ENCODE measurements around the gene TMEM101.
"Not testable (repeated sequence)": the region's sequence is repeated elsewhere in the genome, so short reads cannot be mapped to it uniquely, and the experiment has no call there.

The TMEM101 gene

DNA sequence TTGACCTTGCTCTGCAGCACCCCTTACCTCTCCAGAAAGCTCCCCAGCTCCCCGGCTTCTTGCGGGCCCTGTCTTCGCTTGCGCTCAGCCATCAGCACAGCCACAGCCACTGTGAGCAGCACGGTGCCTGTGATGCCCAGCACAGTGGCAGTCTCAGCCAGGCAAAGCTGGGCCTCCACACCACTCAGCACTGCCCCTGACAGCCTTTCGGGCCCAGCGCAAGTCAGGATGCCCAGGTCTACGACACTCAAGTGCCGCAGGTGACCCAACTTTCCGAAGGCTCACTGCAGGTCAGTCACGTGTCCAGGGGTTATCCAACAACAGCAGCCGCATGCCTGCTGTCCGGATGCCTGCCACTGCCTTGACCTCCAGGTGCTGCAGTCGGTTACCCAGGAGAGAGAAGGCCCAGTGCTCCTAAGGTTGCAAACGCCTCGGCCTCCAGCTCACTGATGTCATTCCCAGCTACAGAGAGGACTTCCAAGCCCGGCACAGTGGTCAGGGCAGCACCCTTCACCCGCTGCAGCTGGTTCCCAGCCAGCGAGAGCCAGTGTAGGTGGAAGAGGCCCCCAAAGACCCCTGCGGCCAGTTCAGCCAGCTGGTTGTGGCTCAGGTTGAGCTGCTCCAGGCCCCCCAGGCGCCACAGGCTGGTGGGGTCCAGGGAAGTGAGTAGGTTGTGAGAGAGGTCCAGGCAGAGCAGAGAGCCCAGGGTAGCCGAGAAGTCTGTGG is 8.9 kb upstream of the TMEM101 start:
- no peak for DNase-seq

DNA sequence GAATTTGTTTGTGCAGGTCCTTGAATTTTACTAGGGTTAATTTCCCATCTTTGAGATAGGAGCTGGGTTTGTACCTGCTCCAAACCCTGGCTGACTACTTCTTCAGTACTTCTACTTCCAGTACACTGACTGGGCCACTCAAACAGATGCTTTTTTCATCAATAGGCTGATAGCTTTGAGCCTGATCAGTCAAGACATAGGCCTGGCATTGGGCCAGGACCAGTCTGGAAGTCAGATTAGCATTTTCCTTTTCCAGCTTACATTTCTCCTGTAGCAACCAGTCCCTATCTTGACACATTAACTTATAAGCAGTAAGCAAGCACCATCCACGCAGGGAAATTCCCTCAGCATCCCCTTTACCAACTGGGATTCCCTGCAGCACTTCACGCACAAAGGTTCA is 7.5 kb upstream of the TMEM101 start:
- no peak for DNase-seq

DNA sequence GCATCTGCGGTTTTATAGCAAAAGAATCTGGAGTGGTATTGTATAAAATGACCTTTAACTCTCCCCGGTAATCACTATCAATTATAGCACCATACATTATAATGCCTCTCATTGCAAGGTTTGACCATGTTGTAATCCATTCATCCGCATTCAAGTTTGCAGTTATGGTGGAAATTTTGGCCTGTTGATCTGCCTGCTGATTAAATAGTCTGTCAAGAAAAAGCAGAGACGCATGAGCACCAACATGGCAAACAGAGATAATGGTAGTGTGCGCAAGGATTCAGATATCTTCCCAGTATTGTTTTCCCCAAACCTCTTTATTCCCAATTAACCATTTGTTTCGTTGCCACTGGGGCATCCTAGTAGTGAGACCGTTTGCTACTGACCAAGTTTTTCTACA is 6.5 kb upstream of the TMEM101 start:
- not testable (repeated sequence) for DNase-seq

DNA sequence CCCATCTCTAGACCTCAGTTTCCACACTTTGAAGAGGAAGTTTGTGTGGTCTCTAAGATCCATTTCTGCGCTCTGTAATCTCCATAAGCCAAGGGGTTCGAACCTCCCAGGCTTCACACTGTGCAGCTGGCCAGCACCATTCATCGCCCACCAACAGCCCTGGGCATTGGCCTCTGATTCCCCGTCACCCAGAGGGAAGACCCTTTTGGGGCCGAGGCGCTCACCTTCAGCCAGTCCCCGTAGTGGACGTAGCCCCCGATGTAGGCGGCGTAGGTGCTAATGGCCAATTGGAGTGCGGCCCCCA is 678 bp downstream of the TMEM101 start:
- DNase-seq = no peak

- no peak for DNase-seq
Observed at GRCh38 chr17:44012874-44013273, 1.9 kb downstream of the TMEM101 start.

GRCh38 chr17:44012391-44012790 is 2.4 kb downstream of the TMEM101 start:
- DNase-seq = no peak

- no peak for DNase-seq
Observed at GRCh38 chr17:44011876-44012275, 2.9 kb downstream of the TMEM101 start.

DNA sequence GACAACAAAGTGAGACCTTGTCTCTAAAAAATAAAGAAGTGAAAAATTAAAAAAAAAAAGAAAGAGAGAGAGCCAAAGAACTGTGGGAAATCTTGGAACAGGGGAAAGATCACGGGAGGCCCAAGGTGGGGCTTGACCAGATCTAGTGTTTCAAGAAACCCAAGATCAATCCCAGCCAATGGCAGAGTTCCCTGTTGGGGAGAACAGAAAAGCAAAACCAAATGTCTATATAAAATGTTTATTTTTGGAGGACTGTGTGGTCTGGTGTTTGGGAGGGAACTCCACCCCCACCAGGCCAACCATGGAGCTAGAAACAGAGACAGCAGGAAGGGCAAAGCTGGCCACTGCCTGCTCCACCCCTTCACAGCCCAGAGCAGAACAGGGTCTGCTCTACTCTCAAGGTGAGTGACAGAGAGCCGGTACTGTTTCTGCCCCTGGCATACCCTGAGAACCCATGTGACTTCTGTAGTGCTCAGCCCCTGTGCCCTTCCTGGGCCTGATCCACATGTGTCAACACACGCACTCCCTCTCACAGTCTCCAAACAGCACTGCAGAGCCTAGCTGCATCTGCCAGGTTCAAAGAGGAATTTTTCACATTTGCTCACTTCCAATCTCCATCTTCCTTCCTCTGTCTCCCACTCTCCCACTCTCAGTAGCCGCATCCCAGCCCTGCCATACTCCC is 3.7 kb downstream of the TMEM101 start:
- DNase-seq = no peak

- no peak for DNase-seq
Observed at GRCh38 chr17:44008205-44008909, 6.4 kb downstream of the TMEM101 start.

GRCh38 chr17:44007346-44008204 is 7.2 kb downstream of the TMEM101 start:
- DNase-seq = no peak

DNA sequence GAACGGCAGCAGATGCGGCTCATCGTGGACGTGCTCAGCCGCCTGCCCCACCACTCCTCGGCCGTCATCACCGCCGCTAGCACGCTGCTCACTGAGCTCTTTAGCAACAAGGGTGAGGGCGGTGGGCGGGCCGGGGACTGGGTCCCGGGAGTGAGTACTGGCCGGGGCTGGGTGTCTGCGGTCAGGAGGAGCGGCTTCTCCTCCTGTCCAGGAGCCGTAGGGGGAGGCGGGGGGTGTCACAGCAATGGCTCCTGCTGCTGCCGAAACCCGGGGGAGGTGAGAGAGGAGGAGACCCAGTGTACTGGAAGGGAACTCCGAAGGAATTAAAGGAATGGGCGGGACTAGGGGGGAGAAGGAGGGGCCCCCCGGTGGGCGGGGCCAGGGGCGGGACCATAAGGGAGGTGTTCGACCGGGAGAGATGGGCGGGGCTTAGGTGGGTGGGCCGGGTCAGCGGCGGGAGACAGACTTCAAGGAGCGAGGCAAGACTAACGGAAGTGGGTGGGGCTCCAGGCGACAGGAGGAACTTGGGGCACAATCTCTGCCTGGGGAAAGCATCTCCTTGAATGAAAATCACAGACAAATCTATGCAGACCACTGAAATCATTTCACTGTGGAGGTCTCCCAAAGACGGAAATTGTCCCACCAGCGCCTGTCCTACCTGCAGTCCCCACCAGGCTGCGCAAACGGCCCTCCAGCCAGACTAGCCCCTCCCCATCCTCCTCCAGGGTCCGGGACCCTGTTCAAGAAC is 8.0 kb downstream of the TMEM101 start:
- peak; percentile 96 for DNase-seq

- DNase-seq = peak in 1 of 2 experiments; percentile 25
Observed at GRCh38 chr17:44006272-44006597, 8.5 kb downstream of the TMEM101 start.

DNA sequence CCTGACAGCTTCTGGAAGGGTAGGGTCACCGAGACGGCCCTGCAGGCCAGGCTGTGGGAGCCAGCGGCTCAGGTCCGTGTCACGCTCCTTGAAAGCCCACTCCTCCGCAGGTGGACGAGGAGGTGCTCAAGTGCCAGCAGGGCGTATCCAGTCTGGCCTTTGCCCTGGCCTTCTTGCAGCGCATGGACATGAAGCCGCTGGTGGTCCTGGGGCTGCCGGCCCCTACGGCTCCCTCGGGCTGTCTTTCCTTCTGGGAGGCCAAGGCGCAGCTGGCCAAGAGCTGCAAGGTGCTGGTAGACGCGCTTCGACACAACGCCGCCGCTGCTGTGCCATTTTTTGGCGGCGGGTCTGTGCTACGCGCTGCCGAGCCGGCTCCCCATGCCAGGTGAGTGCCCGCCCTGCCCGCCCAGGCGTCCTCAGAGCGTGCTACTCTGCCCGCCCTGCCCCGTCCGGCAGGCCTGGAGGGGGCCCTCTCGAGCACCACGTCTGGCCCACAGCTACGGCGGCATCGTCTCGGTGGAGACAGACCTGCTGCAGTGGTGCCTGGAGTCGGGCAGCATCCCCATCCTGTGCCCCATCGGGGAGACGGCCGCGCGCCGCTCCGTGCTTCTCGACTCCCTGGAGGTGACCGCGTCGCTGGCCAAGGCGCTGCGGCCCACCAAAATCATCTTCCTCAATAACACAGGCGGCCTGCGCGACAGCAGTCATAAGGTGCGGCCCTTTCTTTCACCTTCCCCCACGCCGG is 9.1 kb downstream of the TMEM101 start:
- DNase-seq = no peak

- no peak for DNase-seq
Observed at GRCh38 chr17:44004761-44005526, 9.8 kb downstream of the TMEM101 start.

GRCh38 chr17:44004077-44004760 is 10.5 kb downstream of the TMEM101 start, which contains the start of gene NAGS:
Gene NAGS (plus strand): TSS chr17:44004622. CDS start chr17:44004664, 42 bp downstream.
- DNase-seq = peak; percentile 4 to 12

DNA sequence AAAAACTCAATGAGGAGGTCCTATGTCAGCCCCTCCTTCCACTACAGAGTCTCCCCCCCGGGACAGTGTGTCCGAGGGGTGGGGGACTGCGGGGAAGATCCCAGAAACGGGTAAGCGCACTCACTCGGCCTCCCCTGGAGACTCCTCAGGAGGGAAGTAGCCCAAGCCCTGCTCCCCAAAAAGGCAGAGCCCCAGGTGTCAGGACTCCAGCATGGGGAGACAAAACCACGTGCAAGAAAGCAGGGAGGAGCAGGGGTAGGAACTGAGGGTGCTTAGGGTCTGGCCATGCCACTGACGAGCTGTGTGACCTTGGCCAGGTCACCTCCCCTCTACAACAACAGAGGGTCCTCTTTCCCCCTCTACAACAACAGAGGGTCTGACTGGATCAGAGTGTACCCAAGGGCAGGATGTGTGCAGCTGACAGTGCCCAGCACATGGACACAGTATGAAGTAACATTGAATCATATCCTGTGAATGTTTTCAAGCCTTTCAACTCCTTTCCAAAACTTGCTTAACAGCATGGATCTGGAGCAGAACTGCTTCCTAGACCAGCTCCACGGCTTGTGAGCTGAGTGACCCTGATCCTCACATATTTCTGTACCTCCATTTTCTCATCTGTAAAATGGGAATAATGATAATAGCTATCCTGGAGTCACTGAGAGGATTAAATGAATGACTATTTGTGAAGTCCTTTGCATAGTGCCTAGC is 12.5 kb downstream of the TMEM101 start:
- no peak for DNase-seq

GRCh38 chr17:44001461-44001920 is 13.3 kb downstream of the TMEM101 start:
- no peak for DNase-seq

GRCh38 chr17:44000871-44001460 is 13.8 kb downstream of the TMEM101 start:
- no peak for DNase-seq

Data from Kasumi-1 (cell line).